ENCODE measurements around the gene TRABD2B. TPM values are rescaled to one million over a fixed set of nuclear protein-coding genes. Genes with fewer than 3 reads are reported as not detected.

TRABD2B gene
- total RNA-seq, 2 donors from 2014 or later, result 2.6 to 4.3 TPM

GRCh38 chr1:47838562-47839432 is 158.4 kb downstream of the TRABD2B start:
- Histone ChIP-seq H3K27me3 (no peaks in the 10 kb centered on the region), H3K4me1 (peaks cover 56% of the 10 kb centered on the region), H3K36me3 (replicated peaks in 1 of 2; ENCODE audit: insufficient read depth in 1 of 2, low read depth in 2 of 2) (no peaks in the 10 kb centered on the region), H3K27ac (peak overlapping the region in 1 of 4 donors; percentile 56), H3K9me3 (no peaks in the 10 kb centered on the region), H3K4me3 (no peak overlapping the region)
- 82 to 87% methylated on average over 16 of the region's 16 CpGs for WGBS, 2 donors
- DNase-seq (peak in 1 of 4 donors; percentile 11), ATAC-seq (no peak)
- no peak for TF ChIP-seq CTCF (IDR thresholded peaks at IDR 0.05)
- no peak for TF ChIP-seq POLR2A (IDR thresholded peaks at IDR 0.05)
- intact Hi-C loops (cut with DNase I), result no loop called here

GRCh38 chr1:47837866-47838561 is 159.2 kb downstream of the TRABD2B start:
- H3K27ac ChIP-seq, result peak overlapping the region in 1 of 4 donors; percentile 56

GRCh38 chr1:47837056-47837830 is 159.9 kb downstream of the TRABD2B start:
- WGBS, 2 donors, result 79 to 83% methylated on average over 13 of the region's 13 CpGs
- no peaks in the 10 kb centered on the region for H3K36me3 ChIP-seq (replicated peaks in 1 of 2; ENCODE audit: insufficient read depth in 1 of 2, low read depth in 2 of 2)
- no peak overlapping the region for H3K4me3 ChIP-seq
- peaks cover 46% of the 10 kb centered on the region for H3K4me1 ChIP-seq
- no peaks in the 10 kb centered on the region for H3K27me3 ChIP-seq
- intact Hi-C loops (cut with DNase I), result no loop called here
- TF ChIP-seq POLR2A (IDR thresholded peaks at IDR 0.05) (no peak), CTCF (IDR thresholded peaks at IDR 0.05) (no peak)
- H3K27ac ChIP-seq, result peak overlapping the region in 1 of 4 donors; percentile 8
- H3K9me3 ChIP-seq, result no peaks in the 10 kb centered on the region
- no peak for ATAC-seq
- DNase-seq, result no peak

More at GRCh38 chr1:47837866-47838561, 159.2 kb downstream of the TRABD2B start:
- intact Hi-C loops (cut with DNase I), result no loop called here
- no peak for TF ChIP-seq CTCF (IDR thresholded peaks at IDR 0.05)
- TF ChIP-seq POLR2A (IDR thresholded peaks at IDR 0.05), result no peak
- no peaks in the 10 kb centered on the region for H3K27me3 ChIP-seq
- H3K9me3 ChIP-seq, result no peaks in the 10 kb centered on the region
- H3K4me3 ChIP-seq, result no peak overlapping the region
- 39 to 57% methylated on average over 5 of the region's 5 CpGs for WGBS, 2 donors
- ATAC-seq, result no peak
- H3K36me3 ChIP-seq (replicated peaks in 1 of 2; ENCODE audit: insufficient read depth in 1 of 2, low read depth in 2 of 2), result no peaks in the 10 kb centered on the region
- DNase-seq, result peak in 1 of 4 donors; percentile 4
- peaks cover 53% of the 10 kb centered on the region for H3K4me1 ChIP-seq

- Histone ChIP-seq H3K4me1 (peaks cover 29% of the 10 kb centered on the region), H3K9me3 (no peaks in the 10 kb centered on the region), H3K4me3 (no peak overlapping the region), H3K27ac (no peak overlapping the region), H3K27me3 (no peaks in the 10 kb centered on the region), H3K36me3 (replicated peaks in 1 of 2; ENCODE audit: insufficient read depth in 1 of 2, low read depth in 2 of 2) (no peaks in the 10 kb centered on the region)
- no peak for DNase-seq
- WGBS, 2 donors, result 76 to 86% methylated on average over 2 of the region's 2 CpGs
- intact Hi-C loops (cut with DNase I), result no loop called here
- no peak for ATAC-seq
- TF ChIP-seq POLR2A (IDR thresholded peaks at IDR 0.05) (no peak), CTCF (IDR thresholded peaks at IDR 0.05) (no peak)
Observed at GRCh38 chr1:47835409-47835808, 161.8 kb downstream of the TRABD2B start.

Measured in body of pancreas (tissue), 4 donors.